ENCODE results near the gene NELFA. TPM values are rescaled to one million over a fixed set of nuclear protein-coding genes. Genes with fewer than 3 reads are reported as not detected.

The NELFA gene
- total and polyA plus RNA-seq, 4 donors = 17.8 to 33.6 (median 24.7) TPM

- H3K36me3 ChIP-seq (ENCODE audit: control insufficient read depth in 4 of 4, insufficient read depth in 4 of 4, low read length in 4 of 4) = peaks cover 0 to 28% (median 13%) of the 10 kb centered on the region in 4 donors
- WGBS, 2 donors = 95 to 96% methylated on average over 37 of the region's 37 CpGs
- no peak for DNase-seq
- H3K27ac ChIP-seq (ENCODE audit: low read depth in 1 of 2, low read length in 1 of 2) = no peak overlapping the region
- no peak overlapping the region for H3K4me3 ChIP-seq
- no peak for TF ChIP-seq CTCF (IDR thresholded peaks at IDR 0.05; ENCODE audit: control extremely low read depth, extremely low read depth)
- H3K9me3 ChIP-seq (ENCODE audit: control insufficient read depth in 4 of 4, insufficient read depth in 3 of 4, low read length in 3 of 4) = peaks cover 0 to 2% (median 0%) of the 10 kb centered on the region in 4 donors
- H3K4me1 ChIP-seq (ENCODE audit: control insufficient read depth in 5 of 5, insufficient read depth in 5 of 5, low read length in 5 of 5) = no peaks in the 10 kb centered on the region
- no peak overlapping the region for H3K9ac ChIP-seq (ENCODE audit: insufficient read depth in 1 of 2, low read length in 2 of 2)
- no peak for ATAC-seq (ENCODE audit: insufficient read depth, low FRiP score)
- H3K27me3 ChIP-seq (ENCODE audit: control insufficient read depth in 3 of 3, insufficient read depth in 3 of 3, low read length in 2 of 3) = no peaks in the 10 kb centered on the region
Observed at GRCh38 chr4:1991596-1992434, 17.0 kb downstream of the NELFA start.

GRCh38 chr4:1991087-1991486 lies 17.7 kb downstream of the NELFA start:
- H3K9ac ChIP-seq (ENCODE audit: insufficient read depth in 1 of 2, low read length in 2 of 2) = no peak overlapping the region
- no peaks in the 10 kb centered on the region for H3K27me3 ChIP-seq (ENCODE audit: control insufficient read depth in 3 of 3, insufficient read depth in 3 of 3, low read length in 2 of 3)
- no peak overlapping the region for H3K27ac ChIP-seq (ENCODE audit: low read depth in 1 of 2, low read length in 1 of 2)
- TF ChIP-seq CTCF (IDR thresholded peaks at IDR 0.05; ENCODE audit: control extremely low read depth, extremely low read depth) = no peak
- H3K36me3 ChIP-seq (ENCODE audit: control insufficient read depth in 4 of 4, insufficient read depth in 4 of 4, low read length in 4 of 4) = peaks cover 0 to 35% (median 13%) of the 10 kb centered on the region in 4 donors
- H3K4me3 ChIP-seq = no peak overlapping the region
- H3K9me3 ChIP-seq (ENCODE audit: control insufficient read depth in 4 of 4, insufficient read depth in 3 of 4, low read length in 3 of 4) = no peaks in the 10 kb centered on the region
- no peaks in the 10 kb centered on the region for H3K4me1 ChIP-seq (ENCODE audit: control insufficient read depth in 5 of 5, insufficient read depth in 5 of 5, low read length in 5 of 5)
- WGBS, 2 donors = 93 to 96% methylated on average over 11 of the region's 11 CpGs
- ATAC-seq (ENCODE audit: insufficient read depth, low FRiP score) (no peak), DNase-seq (no peak)

- no peak for ATAC-seq (ENCODE audit: insufficient read depth, low FRiP score)
- Histone ChIP-seq H3K4me3 (no peak overlapping the region), H3K27me3 (ENCODE audit: control insufficient read depth in 3 of 3, insufficient read depth in 3 of 3, low read length in 2 of 3) (no peaks in the 10 kb centered on the region), H3K9ac (ENCODE audit: insufficient read depth in 1 of 2, low read length in 2 of 2) (no peak overlapping the region), H3K4me1 (ENCODE audit: control insufficient read depth in 5 of 5, insufficient read depth in 5 of 5, low read length in 5 of 5) (no peaks in the 10 kb centered on the region), H3K9me3 (ENCODE audit: control insufficient read depth in 4 of 4, insufficient read depth in 3 of 4, low read length in 3 of 4) (no peaks in the 10 kb centered on the region), H3K36me3 (ENCODE audit: control insufficient read depth in 4 of 4, insufficient read depth in 4 of 4, low read length in 4 of 4) (peaks cover 3 to 39% (median 13%) of the 10 kb centered on the region in 4 donors), H3K27ac (ENCODE audit: low read depth in 1 of 2, low read length in 1 of 2) (no peak overlapping the region)
- DNase-seq = no peak
- WGBS, 2 donors = 92 to 94% methylated on average over 5 of the region's 5 CpGs
- TF ChIP-seq CTCF (IDR thresholded peaks at IDR 0.05; ENCODE audit: control extremely low read depth, extremely low read depth) = no peak
Observed at GRCh38 chr4:1990676-1991075, 18.1 kb downstream of the NELFA start.
